ENCODE data around the gene FARS2.
A peak's percentile ranks its signal among the peaks of the same experiment; 100 is the strongest.

Gene FARS2

GRCh38 chr6:5249451-5250122 is 11.7 kb upstream of the FARS2 start:
- no peak for DNase-seq (ENCODE audit: low read depth)

GRCh38 chr6:5250451-5250850 is 10.9 kb upstream of the FARS2 start:
- DNase-seq (ENCODE audit: low read depth) = no peak

GRCh38 chr6:5250911-5251310 is 10.4 kb upstream of the FARS2 start:
- DNase-seq (ENCODE audit: low read depth) = no peak

GRCh38 chr6:5256952-5257351 is 4.4 kb upstream of the FARS2 start:
- no peak for DNase-seq (ENCODE audit: low read depth)

GRCh38 chr6:5257400-5257799 is 3.9 kb upstream of the FARS2 start:
- DNase-seq (ENCODE audit: low read depth) = no peak

GRCh38 chr6:5259428-5259827 is 1.9 kb upstream of the FARS2 start:
- no peak for DNase-seq (ENCODE audit: low read depth)

- peak; percentile 65 for DNase-seq (ENCODE audit: low read depth)
Observed at GRCh38 chr6:5260111-5260620, 1.1 kb upstream of the FARS2 start.

- DNase-seq (ENCODE audit: low read depth) = no peak
Observed at GRCh38 chr6:5261545-5262109, 314 bp downstream of the FARS2 start.

GRCh38 chr6:5266423-5266822 is 5.1 kb downstream of the FARS2 start:
- DNase-seq (ENCODE audit: low read depth) = no peak

GRCh38 chr6:5270093-5270680 is 8.9 kb downstream of the FARS2 start:
- DNase-seq (ENCODE audit: low read depth) = no peak

GRCh38 chr6:5271926-5272325 is 10.6 kb downstream of the FARS2 start:
- DNase-seq (ENCODE audit: low read depth) = no peak

GRCh38 chr6:5274231-5274630 is 12.9 kb downstream of the FARS2 start:
- DNase-seq (ENCODE audit: low read depth) = no peak

- no peak for DNase-seq (ENCODE audit: low read depth)
Observed at GRCh38 chr6:5275497-5275896, 14.2 kb downstream of the FARS2 start.

- DNase-seq (ENCODE audit: low read depth) = no peak
Observed at GRCh38 chr6:5276581-5276980, 15.3 kb downstream of the FARS2 start.

- DNase-seq (ENCODE audit: low read depth) = no peak
Observed at GRCh38 chr6:5277589-5277988, 16.3 kb downstream of the FARS2 start.

- DNase-seq (ENCODE audit: low read depth) = no peak
Observed at GRCh38 chr6:5278047-5278446, 16.7 kb downstream of the FARS2 start.

- DNase-seq (ENCODE audit: low read depth) = no peak
Observed at GRCh38 chr6:5278565-5279120, 17.3 kb downstream of the FARS2 start.

- no peak for DNase-seq (ENCODE audit: low read depth)
Observed at GRCh38 chr6:5279891-5280338, 18.6 kb downstream of the FARS2 start.

- no peak for DNase-seq (ENCODE audit: low read depth)
Observed at GRCh38 chr6:5280920-5281319, 19.6 kb downstream of the FARS2 start.

GRCh38 chr6:5282191-5282623 is 20.9 kb downstream of the FARS2 start:
- no peak for DNase-seq (ENCODE audit: low read depth)

- no peak for DNase-seq (ENCODE audit: low read depth)
Observed at GRCh38 chr6:5285081-5285480, 23.8 kb downstream of the FARS2 start.

- no peak for DNase-seq (ENCODE audit: low read depth)
Observed at GRCh38 chr6:5285526-5285925, 24.2 kb downstream of the FARS2 start.

GRCh38 chr6:5286780-5287179 is 25.5 kb downstream of the FARS2 start:
- DNase-seq (ENCODE audit: low read depth) = no peak

All from activated gamma-delta T cell treated with anti-CD3 and anti-CD28 coated beads, Interleukin-2, amount 50 U/mL, for 16 hours (primary cell).